HG02678 (cell line): ENCODE results near the gene TWSG1.
"Not testable (repeated sequence)": the region's sequence is repeated elsewhere in the genome, so short reads cannot be mapped to it uniquely, and the experiment has no call there.

Experiments
- ATAC-seq: cut with Tn5 transposase; IDR thresholded peaks from one replicate; pipeline ENCODE4 v1.9.1; 2021; ENCODE audit warnings: mild to moderate bottlenecking, moderate library complexity; ENCODE audit not compliant: unreplicated experiment

Gene TWSG1

GRCh38 chr18:9422816-9423519, 88.4 kb downstream of the TWSG1 start:
- ATAC-seq, result no peak

- not testable (repeated sequence) for ATAC-seq
These were observed 89.1 kb downstream of the TWSG1 start for GRCh38 chr18:9423648-9424047.

- not testable (repeated sequence) for ATAC-seq
These were observed 89.7 kb downstream of the TWSG1 start for GRCh38 chr18:9424235-9424634.

- no peak for ATAC-seq
These were observed 92.2 kb downstream of the TWSG1 start for GRCh38 chr18:9426753-9427152.

- no peak for ATAC-seq
These were observed 93.7 kb downstream of the TWSG1 start for GRCh38 chr18:9428301-9428706.

- ATAC-seq, result no peak
These were observed 94.5 kb downstream of the TWSG1 start for GRCh38 chr18:9428862-9429661.

- ATAC-seq, result no peak
These were observed 95.1 kb downstream of the TWSG1 start for GRCh38 chr18:9429662-9429993.

- ATAC-seq, result not testable (repeated sequence)
These were observed 95.7 kb downstream of the TWSG1 start for GRCh38 chr18:9430315-9430714.

GRCh38 chr18:9431296-9431695, 96.7 kb downstream of the TWSG1 start:
- ATAC-seq, result no peak

- ATAC-seq, result not testable (repeated sequence)
These were observed 98.5 kb downstream of the TWSG1 start for GRCh38 chr18:9433122-9433521.

GRCh38 chr18:9433671-9434121, 99.1 kb downstream of the TWSG1 start:
- no peak for ATAC-seq

- no peak for ATAC-seq
These were observed 99.6 kb downstream of the TWSG1 start for GRCh38 chr18:9434122-9434701.

GRCh38 chr18:9435041-9435440, 100.5 kb downstream of the TWSG1 start:
- ATAC-seq, result no peak

- no peak for ATAC-seq
These were observed 101.8 kb downstream of the TWSG1 start for GRCh38 chr18:9436206-9436929.

GRCh38 chr18:9437021-9437437, 102.5 kb downstream of the TWSG1 start:
- no peak for ATAC-seq

- ATAC-seq, result no peak
These were observed 103.1 kb downstream of the TWSG1 start for GRCh38 chr18:9437672-9438071.

GRCh38 chr18:9441061-9441460, 106.5 kb downstream of the TWSG1 start:
- no peak for ATAC-seq

- no peak for ATAC-seq
These were observed 110.0 kb downstream of the TWSG1 start for GRCh38 chr18:9444549-9444948.

- no peak for ATAC-seq
These were observed 112.3 kb downstream of the TWSG1 start for GRCh38 chr18:9446839-9447238.

GRCh38 chr18:9447334-9447733, 112.8 kb downstream of the TWSG1 start:
- ATAC-seq, result no peak
